NB4 (cell line): Measurements from ENCODE around the gene BTG2.

ENCODE experiments used
- DNase-seq: peaks from one replicate; pipeline ENCODE4 v3.0.0; 2010; ENCODE audit warnings: low read depth
- H3K4me3 ChIP-seq: one replicate; pipeline ENCODE4 v1.5.1; 2011; ENCODE audit warnings: mild to moderate bottlenecking, low read depth, low read length, moderate library complexity
- MYC ChIP-seq: IDR thresholded peaks from 2 replicates; pipeline ENCODE4 v1.6.1; 2011; ENCODE audit warnings: low read depth, low read length
- POLR2A ChIP-seq: IDR thresholded peaks from 2 replicates; pipeline ENCODE4 v1.6.1; 2011; ENCODE audit warnings: mild to moderate bottlenecking; ENCODE audit not compliant: insufficient read length; ENCODE audit errors: extremely low read depth
- TF ChIP-seq, protein P1 (sequence below): IDR thresholded peaks from 2 replicates; pipeline ENCODE4 v1.6.1; 2011; ENCODE audit warnings: low read depth, low read length
- TF ChIP-seq, protein P2 (sequence below): IDR thresholded peaks from one replicate; pipeline ENCODE4 v1.5.1; 2012; ENCODE audit warnings: low read depth, low read length

Gene BTG2

DNA sequence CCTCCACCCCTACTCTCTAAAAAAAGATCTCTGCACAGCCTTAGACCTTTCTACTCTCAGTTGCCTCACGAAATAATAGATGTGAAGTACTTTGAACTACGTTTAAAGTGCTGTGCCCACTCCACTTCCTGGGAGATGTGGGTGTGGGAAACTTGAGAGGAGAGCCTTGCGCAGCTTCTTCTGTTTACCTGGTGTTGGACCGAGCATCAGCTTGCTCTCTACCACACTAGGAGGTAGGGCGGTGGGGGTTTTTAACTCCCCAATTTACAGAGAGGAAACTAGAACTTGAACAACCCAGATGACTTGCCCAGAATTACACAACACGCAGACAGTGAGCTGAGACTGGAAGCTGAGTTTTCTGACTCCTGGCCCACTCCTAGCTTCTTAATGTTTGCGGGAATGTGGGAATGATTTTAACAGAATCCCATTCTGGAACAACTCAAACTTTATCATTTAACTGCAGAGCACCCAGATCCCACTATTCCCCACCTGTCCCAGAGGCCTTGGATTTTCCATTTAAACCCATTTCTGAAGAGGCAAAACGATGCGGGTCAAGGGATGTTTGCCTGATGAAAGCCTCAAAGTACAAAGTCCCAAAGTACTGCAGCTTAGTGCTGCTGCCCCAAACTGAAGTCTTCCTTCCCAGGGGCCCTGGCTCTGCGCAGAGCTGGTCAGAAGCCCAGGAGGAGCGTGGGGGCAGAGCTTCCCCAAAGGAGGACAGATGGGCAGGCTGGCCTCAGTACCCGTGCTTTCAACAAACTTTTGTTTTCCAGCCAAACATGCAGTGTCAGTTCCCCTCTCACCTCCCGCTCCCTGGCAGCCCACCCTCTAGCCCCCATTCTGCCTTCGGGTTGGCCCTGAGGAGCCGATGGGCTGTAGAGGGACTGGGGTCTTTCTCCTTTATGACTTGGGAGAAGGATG is 19.0 kb downstream of the BTG2 start:
- TF ChIP-seq, protein P1, sequence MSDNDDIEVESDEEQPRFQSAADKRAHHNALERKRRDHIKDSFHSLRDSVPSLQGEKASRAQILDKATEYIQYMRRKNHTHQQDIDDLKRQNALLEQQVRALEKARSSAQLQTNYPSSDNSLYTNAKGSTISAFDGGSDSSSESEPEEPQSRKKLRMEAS, result no peak
- peak; percentile 24 for DNase-seq
- no peak overlapping the region for H3K4me3 ChIP-seq

DNA sequence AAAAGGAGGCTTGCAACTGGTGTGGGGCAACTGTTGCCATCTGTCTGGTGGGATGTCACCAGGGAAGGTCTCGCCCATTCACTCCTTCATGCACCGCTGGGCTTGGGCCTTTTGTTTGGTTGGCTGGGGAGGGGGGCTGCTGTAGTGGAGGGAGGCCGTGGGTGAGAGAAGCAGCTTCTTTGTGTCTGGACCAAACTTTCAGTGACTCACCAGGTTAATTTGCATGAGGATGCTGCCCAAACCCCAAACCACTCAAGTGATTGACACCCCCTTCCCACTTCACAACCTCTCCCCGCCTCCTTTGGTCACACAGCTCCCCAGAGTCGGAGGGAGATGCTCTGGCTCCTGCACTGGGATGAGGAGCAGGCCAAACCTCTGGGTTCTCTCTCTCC is 19.7 kb downstream of the BTG2 start:
- H3K4me3 ChIP-seq, result no peak overlapping the region
- TF ChIP-seq POLR2A, result no peak
- TF ChIP-seq, protein P1, result no peak
- TF ChIP-seq MYC, result no peak
- TF ChIP-seq, protein P2, sequence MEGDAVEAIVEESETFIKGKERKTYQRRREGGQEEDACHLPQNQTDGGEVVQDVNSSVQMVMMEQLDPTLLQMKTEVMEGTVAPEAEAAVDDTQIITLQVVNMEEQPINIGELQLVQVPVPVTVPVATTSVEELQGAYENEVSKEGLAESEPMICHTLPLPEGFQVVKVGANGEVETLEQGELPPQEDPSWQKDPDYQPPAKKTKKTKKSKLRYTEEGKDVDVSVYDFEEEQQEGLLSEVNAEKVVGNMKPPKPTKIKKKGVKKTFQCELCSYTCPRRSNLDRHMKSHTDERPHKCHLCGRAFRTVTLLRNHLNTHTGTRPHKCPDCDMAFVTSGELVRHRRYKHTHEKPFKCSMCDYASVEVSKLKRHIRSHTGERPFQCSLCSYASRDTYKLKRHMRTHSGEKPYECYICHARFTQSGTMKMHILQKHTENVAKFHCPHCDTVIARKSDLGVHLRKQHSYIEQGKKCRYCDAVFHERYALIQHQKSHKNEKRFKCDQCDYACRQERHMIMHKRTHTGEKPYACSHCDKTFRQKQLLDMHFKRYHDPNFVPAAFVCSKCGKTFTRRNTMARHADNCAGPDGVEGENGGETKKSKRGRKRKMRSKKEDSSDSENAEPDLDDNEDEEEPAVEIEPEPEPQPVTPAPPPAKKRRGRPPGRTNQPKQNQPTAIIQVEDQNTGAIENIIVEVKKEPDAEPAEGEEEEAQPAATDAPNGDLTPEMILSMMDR, result no peak
- DNase-seq, result peak; percentile 29

DNA sequence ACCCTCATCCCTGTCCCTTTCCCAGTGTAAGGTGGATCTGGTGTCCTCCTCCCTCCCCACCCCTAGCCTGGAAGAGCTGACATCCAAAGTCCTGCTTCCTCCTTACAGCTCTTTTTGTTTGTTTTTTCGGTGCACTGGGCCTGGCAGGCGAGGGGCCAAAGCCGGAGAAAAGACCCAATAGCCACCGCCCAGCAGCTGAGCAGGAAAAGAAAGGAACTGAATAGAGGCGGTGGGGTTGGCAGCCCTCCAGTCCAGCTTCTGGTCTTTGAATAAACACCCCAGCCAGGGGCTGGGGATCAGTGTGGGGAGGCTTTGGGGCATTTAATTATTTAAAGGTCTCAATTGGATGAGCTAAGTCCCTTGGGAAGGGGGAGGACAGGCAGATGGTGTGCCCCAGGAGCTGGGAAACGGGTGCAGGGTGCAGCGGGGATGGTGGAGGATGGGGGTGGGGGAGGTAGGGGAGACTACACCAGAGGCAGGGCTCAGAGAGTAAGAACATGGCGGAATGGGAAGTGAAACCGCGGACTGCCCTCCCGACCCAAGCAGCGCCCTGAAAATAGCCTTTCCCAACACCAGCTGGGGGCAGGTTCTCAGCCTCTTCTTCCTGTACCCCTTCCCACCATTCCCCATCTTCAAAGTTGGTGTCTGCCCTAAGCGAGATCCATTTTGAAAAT is 20.2 kb downstream of the BTG2 start:
- no peak for TF ChIP-seq POLR2A
- TF ChIP-seq MYC, result no peak
- TF ChIP-seq, protein P1, result no peak
- TF ChIP-seq, protein P2, result no peak
- peak; percentile 60 for DNase-seq
- no peak overlapping the region for H3K4me3 ChIP-seq

DNA sequence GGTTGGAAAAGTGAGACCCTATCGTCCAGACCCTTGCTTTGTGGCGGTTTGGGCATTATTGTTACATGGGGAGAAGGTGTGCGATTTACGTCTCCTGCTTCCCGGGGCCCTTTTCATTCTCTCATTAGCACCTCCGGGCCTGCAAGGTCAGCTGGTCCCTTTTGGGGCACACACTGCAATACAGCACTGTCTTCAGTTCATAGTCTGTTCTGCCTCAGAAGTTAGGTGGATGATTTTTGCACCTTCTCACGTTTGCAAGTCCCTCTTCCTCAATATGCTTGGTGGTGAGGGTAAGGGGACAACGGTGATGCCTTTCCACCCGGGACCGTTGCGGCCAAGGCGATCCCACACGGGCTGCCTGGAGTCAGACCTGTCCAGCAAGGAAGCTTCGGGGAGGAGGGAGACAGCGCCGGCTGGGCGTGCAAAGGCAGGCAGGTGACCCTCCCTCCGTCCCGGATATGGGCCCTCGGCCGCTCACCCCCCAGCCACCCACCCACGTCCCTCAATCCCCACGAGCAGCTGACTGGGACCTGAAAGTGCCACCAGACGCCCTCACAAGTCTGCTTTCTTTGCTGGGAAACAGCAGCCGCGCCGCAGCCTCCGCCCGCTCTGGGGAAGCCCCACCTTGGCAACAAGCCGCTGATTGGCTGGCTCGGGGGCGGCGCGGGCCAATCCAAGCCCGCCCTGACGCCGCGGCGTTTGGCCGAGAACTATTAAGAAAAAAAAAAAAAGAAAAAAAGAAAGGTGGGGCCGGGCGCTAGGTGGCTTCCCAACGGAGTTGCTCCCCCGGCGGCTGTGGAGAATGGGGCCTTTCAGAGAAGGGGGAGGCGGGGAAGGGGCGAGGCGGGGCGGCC is 21.7 kb downstream of the BTG2 start:
- peak; percentile 90 for DNase-seq
- H3K4me3 ChIP-seq, result peak overlapping the region; percentile 48
- no peak for TF ChIP-seq MYC
- TF ChIP-seq, protein P2, result no peak
- TF ChIP-seq, protein P1, result no peak

DNA sequence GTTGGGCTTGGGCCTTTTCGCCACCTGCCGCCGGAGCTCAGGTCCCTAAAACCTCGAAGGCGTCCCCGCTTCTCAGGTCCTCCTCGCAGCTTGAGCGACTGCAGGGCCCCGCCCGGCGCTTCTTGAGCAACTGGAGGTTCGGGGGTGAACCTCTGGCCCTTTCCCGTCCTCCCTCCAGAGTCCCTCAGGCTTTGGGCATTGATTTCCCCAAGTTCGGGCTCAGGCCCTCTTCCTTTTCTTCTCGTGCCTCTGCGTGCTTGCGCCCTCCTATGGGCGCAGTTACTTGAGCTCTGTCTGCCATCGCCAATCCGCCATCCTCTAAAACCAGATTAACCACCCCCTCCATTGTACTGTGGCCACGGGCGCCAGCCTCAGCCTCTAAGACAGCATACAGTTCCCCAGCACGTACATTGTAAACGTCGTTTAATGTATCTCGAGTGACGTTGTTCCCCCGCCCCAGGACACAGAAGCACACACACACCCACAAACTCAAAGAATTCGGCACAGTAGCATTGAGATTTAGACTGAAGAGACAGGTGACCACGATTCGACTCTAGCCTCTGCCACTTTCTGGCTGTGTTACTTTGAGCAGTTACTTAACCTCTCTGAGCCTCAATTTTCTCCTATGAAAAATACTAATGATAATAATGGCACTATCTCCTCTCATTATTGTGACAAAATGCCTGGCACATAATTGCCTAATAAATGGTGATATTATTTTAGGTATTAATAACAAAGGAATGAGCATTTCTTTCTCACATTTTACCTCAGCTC is 22.6 kb downstream of the BTG2 start:
- peak; percentile 75 for DNase-seq
- TF ChIP-seq, protein P2, result peak; percentile 50
- TF ChIP-seq POLR2A (no peak), MYC (no peak)
- peak overlapping the region; percentile 48 for H3K4me3 ChIP-seq
